ENCODE measurements around the gene ZNF787.
A peak's percentile ranks its signal among the peaks of the same experiment; 100 is the strongest.
"Not testable (repeated sequence)": the region's sequence is repeated elsewhere in the genome, so short reads cannot be mapped to it uniquely, and the experiment has no call there.

The ZNF787 gene

GRCh38 chr19:56103027-56103614, 18.0 kb downstream of the ZNF787 start:
- TF ChIP-seq ZFX (IDR thresholded peaks at IDR 0.05): no peak
- TF ChIP-seq, protein P1, sequence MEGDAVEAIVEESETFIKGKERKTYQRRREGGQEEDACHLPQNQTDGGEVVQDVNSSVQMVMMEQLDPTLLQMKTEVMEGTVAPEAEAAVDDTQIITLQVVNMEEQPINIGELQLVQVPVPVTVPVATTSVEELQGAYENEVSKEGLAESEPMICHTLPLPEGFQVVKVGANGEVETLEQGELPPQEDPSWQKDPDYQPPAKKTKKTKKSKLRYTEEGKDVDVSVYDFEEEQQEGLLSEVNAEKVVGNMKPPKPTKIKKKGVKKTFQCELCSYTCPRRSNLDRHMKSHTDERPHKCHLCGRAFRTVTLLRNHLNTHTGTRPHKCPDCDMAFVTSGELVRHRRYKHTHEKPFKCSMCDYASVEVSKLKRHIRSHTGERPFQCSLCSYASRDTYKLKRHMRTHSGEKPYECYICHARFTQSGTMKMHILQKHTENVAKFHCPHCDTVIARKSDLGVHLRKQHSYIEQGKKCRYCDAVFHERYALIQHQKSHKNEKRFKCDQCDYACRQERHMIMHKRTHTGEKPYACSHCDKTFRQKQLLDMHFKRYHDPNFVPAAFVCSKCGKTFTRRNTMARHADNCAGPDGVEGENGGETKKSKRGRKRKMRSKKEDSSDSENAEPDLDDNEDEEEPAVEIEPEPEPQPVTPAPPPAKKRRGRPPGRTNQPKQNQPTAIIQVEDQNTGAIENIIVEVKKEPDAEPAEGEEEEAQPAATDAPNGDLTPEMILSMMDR (conservative IDR thresholded peaks at IDR 0.05): no peak
- H3K27ac ChIP-seq: no peak overlapping the region

- H3K27ac ChIP-seq: no peak overlapping the region
- TF ChIP-seq ZFX (IDR thresholded peaks at IDR 0.05): no peak
Observed at GRCh38 chr19:56101746-56102535, 19.2 kb downstream of the ZNF787 start.

- TF ChIP-seq, protein P1 (conservative IDR thresholded peaks at IDR 0.05): no peak
- no peak for TF ChIP-seq ZFX (IDR thresholded peaks at IDR 0.05)
- no peak overlapping the region for H3K27ac ChIP-seq
Observed at GRCh38 chr19:56101095-56101494, 20.0 kb downstream of the ZNF787 start.

- H3K27ac ChIP-seq: no peak overlapping the region
- TF ChIP-seq, protein P1 (conservative IDR thresholded peaks at IDR 0.05): no peak
- TF ChIP-seq ZFX (IDR thresholded peaks at IDR 0.05): no peak
Observed at GRCh38 chr19:56099638-56100539, 21.2 kb downstream of the ZNF787 start.

GRCh38 chr19:56098731-56099568, 22.1 kb downstream of the ZNF787 start:
- TF ChIP-seq ZFX (IDR thresholded peaks at IDR 0.05): no peak
- TF ChIP-seq, protein P1 (conservative IDR thresholded peaks at IDR 0.05): no peak

GRCh38 chr19:56098237-56098636, 22.9 kb downstream of the ZNF787 start:
- H3K27ac ChIP-seq: not testable (repeated sequence)

More at GRCh38 chr19:56098731-56099568, 22.1 kb downstream of the ZNF787 start:
- no peak overlapping the region for H3K27ac ChIP-seq

GRCh38 chr19:56097776-56098175, 23.3 kb downstream of the ZNF787 start:
- TF ChIP-seq, protein P1 (conservative IDR thresholded peaks at IDR 0.05): no peak
- TF ChIP-seq ZFX (IDR thresholded peaks at IDR 0.05): no peak
- H3K27ac ChIP-seq: peak overlapping the region; percentile 12; the same call in 1 of the 2 replicates

Data from C4-2B (cell line).